ENCODE data around the gene ELFN1.
A peak's percentile ranks its signal among the peaks of the same experiment; 100 is the strongest.

ELFN1 gene

DNA sequence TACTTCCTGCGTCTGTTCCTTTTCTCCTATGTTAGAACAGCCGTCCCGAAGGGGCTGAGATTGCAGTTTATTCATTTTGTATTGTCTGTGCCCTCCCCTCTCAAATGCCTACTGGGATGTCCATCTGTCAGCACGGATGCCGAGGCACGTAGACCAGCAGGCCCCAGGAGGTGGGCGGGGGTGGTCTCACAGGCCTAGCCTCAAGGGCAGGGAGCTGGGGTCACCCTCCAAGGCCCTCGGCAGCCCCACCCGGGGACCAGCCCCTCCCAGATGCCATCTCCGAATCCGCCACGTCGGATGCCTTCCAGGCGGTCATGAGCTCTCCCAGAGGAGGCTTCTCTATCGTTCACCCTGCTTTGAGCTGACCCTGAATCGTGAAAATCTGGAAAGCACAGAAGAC, 59.7 kb downstream of the ELFN1 start:
- no peak for DNase-seq

DNA sequence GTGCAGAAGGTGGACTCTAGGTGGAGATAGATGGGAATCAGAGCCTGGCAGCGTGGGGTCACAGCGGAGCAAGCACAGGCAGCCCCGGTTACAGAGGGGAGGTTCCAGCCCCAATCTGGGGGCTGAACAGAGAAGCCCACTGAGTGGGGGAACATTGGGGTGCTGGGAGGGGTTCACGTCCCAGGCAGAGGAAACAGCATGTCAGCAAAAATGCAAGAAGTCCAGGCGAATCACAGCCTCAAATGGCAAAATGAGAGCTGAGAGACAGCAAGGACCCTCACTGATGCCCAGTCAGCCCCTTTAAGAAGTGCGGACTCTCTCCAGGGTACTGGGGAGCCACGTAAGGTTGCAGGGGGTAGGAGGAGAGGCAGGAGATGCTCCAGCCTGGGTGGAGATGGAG, 62.0 kb downstream of the ELFN1 start:
- DNase-seq: no peak

DNA sequence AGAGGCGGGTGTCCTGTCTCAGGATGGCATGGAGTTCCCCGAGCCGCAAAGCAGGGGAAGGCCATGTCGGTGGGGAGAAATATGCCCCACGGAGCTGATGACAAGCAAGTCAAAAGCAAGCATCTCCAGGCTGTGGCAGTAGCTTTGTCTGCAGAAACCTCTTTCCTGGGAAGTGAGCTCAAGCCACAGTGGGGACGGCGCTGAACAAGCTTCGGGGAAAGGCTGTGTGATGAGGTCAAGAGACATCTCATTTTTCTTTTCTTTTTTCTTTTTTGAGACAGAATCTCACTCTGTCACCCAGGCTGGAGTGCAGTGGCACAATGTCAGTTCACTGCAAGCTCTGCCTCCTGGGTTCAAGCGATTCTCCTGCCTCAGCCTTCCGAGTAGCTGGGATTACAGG, 62.6 kb downstream of the ELFN1 start:
- DNase-seq: no peak

DNA sequence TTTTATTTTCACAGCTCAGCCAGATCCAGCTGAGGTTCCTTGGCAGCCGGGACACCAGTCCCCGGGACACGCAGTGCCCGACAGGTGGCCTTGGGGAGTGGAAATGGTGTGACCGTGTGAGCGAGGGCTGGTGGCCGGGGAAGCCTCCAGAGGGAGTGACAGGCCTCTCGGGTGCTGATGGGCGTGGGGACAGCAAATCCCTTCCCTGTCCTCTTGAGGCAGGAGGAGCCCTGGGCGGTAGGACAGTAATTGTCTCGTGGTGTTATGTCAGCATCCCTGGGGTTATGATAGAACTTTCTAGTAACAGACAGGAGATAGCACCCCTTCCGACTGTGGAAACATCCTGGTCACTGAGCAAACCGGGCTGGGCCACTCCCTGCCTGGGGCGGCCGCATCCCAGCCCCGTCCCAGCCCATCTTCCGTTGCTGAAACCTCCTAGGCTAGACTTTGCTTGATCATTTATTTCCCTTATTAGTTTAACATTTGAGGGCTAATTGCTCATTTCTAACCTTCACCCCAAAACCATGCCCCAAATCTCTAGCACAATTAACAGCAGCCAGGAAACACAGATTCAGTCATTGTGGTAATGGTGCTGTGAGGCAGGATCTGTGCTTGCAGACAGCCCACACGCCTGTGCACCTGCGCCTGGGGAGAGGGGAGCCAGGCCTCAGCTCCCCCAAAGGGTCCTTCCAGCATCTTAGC, 63.3 kb downstream of the ELFN1 start:
- no peak for DNase-seq

DNA sequence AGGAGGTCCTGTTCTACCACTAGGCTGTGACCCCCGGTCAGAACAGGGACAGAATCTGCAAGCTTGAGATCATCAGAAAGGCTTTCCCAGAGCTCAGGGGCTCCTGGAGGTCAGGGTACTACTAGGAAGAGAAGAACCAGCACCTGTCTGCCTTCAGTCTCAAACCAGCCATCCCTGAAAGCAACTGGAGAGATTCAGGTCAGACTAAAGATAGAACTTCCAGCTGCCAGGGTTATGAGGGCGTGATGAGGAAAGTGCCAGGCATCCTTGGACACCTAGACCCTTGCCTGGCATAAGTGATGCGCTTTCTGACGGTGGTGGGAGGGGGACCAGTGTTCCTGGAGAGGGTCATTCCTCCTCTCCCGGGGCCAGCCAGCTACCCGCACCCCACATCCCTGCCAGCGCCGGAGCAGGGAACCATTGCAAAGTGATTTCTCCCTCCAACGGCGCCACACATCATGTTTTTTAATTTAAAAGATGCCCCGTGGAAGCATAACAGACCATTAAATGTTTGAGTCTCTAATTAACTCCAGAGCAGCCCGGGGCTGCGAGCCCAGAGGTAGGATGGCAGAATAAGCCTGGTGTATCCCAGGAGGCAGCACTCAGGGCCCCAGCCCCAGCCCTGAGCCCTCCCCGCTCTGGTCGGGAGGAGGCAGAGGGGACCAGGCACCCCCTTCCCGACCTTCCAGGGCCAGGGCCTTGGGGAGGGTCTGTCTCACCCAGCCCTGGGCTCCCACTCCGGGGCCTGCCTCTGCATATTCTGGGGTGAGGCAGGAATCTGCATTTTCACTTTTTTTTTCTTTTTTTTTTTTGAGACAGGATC, 64.0 kb downstream of the ELFN1 start:
- DNase-seq: no peak

DNA sequence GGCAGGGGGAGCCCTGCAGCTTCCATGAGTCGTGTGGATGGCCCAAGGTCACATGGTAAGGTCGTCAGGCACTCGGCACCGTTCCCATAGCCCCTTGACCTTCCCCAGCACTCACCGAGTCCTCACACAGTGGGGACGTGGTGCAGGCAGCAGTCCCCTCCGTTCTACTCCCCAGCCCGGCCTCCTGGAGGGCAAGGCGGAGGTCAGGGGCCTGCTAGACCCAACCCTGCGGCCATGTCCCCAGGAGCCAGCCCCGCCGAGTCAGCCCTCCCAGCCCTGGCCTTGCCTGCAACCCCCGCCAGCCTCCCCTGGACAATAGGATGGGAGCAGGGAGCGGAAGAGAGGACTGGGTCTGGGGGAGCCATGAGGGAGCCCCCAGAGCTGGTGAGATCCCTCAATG, 65.2 kb downstream of the ELFN1 start:
- no peak for DNase-seq

DNA sequence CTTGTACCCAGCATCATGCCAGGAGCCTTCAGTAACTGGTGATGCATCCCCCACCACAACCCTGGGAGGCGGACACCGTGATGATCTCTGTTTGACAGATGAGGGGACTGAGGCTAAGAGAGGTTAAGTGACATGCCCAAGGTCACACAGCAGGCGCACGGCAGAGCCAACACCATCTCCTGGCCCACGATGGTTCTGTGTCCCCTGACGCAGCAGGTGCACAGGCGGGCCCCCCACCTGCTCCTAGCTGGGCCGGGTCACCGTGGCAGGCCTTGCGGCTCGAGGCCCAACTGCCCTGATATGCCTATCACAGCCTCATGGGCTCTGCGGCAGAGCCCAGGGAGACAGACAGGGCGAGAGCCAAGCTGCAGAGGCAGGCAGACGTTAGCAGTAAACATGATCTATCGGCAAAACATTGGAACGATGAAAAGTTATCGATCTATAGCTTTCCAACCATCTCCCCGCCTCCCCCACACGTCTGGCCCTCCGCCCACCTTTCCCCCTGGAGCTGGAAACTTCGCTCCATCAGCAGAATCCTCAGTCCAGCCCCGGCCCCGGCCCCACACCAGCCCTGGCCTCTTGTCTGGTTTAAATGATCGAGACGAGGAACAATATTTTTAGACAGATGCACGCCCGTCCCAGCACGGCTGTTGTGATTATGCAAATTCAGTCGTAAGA, 65.9 kb downstream of the ELFN1 start:
- DNase-seq: no peak

DNA sequence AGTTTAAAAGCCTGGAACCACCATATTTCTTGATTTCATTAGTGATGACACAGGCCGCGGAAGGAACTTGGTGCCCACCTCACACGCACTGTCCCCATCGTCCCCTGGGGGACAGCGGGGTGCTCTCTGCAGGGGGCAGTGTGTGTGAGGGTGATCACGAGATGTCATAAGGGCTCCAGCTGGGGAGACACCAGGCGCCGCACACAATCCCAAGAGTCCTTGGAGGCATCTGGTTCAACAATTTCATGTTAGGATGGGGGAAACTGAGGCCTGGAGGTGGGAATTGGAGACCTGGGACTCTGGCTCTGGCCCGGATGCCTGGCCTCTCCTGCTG, 66.4 kb downstream of the ELFN1 start:
- no peak for DNase-seq

DNA sequence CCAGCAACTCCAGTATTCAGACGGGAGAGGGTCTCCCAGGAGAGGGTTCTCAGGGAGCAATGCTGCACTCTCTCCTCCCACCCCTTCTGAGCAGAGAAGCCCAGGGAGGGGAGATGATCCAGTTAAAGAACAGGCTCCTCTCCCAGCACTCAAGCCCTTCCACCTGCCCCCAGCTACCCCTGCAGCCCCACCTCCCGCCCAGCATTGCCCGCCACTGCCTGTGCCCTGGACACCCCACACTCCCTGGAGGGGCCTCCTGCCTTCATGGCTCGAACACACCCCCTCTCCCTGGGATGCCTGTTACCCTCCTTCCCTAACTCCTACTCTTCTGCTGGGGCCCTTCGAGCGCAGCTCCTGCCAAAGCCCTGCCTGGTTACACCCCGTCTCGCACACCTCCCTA, 66.8 kb downstream of the ELFN1 start:
- DNase-seq: no peak

DNA sequence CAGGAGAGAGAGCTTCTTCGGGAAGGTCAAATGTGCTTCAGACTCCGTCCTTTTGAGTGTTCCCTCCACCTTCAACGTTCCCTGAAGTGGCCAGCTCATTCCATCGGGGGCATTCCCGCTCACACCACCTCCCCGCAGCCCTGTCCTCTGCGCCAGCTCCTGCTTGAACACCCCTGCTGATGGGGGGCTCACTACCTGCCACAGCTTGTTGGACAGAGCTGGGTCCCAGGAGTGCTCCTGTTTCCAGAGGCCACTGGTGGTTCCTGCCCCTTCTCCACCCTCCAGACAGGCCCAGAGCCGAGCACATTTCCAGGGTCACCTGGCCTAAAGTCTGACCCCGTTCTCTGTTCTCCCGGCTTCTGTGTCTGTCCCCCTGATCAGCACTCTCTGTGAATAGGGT, 67.4 kb downstream of the ELFN1 start:
- DNase-seq: no peak

DNA sequence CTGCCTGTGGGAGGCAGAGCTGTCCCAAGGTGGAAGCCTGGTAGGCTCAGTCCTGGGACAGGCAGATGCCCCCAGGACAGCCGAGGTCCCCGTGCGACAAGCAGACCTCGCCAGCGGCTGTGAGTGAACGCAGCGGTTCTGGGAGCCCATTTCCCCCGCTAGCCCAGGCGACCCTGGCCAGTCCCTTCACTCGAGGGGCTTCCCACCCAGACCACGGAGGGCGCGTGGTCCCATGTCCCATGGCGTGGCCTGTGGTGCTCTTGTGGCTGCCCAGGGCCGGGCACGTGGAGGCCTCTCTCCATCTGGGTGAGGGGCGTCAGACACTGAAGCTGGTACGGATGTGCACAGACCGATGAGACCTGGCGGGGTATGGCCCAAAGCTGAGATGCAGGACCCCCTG, 67.9 kb downstream of the ELFN1 start:
- no peak for DNase-seq

DNA sequence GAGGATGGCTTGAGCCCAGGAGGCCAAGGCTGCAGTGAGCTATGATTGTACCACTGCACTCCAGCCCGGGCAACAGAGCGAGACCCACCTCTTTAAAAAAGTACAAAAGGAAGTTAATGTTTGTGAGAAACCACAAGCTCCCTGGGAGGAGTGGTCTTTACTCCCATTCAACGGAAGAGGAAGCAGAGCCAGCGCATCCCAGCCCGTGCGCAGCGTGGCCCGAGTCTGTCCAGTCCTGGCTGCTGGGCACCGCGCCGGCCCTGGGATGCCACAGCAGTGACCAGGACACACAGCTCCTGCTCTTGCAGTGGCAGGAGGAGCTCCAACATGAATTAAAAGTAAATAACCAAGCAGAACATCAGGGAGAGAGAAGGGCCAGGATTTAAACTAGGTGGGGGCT, 68.4 kb downstream of the ELFN1 start:
- no peak for DNase-seq

DNA sequence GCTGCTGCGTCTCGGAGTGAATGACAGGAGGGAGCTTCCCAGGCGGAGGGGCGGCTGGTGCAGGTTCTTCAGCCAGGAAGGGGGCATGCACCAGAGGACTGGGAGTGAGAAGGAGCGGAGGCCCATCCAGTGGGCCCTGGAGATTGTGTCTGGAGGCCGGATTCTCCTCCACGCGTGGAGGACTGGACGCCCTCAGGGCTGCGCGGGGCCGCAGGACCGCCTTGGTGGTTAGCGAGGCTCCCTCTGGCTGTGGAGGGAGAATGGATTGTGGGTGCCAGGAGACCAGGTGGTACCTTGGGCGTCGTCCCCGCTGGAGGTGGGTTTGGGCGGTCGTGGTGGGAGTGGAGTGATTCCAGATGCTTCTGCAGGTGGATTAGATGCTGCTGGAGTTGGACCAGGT, 68.9 kb downstream of the ELFN1 start:
- no peak for DNase-seq

DNA sequence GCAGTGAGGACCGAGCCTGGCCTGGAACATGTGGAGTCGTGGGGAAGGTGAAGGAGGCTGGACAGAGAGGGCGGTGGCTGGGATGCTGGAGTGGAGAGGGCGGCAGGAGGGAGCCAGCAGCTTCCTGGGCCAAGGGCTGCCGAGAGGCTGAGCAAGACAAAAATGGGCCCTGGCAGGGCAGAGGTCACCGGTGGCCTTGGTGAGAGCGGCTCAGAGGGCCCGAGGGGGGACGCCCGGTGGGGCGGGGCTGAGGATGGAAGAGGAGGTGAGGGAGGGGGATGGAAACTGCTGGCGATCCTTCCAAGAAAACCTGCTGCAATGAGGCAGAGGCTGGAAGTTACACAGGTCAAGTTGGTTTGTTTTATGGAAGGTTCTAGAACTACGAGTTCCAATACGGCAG, 69.5 kb downstream of the ELFN1 start:
- DNase-seq: no peak

DNA sequence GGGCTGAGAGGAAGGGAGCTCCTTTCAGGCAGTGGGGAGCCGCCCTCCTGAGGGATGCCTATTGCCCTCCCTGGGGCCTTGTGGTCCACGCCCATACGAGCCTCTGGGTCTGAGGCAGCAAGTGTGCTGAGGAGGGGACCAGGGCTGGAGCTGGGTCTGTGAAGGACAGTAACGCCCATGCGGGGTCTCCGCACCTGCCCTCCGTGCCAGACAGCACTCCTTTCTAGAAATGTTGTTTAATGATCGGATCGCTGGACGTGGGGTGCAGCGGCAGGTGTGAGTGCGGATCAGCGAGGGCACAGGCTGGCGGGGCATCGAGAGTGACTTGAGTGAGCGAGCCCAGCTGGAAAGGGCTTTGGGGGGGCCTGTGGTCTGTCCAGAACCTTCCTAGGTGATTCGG, 70.1 kb downstream of the ELFN1 start:
- no peak for DNase-seq

DNA sequence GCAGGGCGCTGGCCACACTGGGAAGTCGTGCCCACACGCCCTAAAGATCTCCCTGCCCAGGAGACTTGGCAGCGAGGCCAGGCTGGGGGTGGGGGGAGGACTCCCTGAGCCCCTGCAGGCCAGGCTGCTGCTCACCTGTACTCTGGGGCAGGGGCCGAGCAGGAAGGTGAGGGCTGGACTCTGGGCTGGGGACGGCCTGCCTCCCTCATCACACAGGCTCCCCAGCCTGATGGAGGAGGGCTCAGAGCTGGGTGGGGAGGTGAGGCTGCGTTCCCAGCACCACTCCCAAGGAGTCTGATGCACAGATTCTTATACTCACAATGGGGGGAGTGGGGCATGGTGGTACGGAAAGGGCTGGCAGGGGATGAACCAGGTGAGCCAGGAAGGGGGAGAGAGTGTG, 71.2 kb downstream of the ELFN1 start:
- no peak for DNase-seq

DNA sequence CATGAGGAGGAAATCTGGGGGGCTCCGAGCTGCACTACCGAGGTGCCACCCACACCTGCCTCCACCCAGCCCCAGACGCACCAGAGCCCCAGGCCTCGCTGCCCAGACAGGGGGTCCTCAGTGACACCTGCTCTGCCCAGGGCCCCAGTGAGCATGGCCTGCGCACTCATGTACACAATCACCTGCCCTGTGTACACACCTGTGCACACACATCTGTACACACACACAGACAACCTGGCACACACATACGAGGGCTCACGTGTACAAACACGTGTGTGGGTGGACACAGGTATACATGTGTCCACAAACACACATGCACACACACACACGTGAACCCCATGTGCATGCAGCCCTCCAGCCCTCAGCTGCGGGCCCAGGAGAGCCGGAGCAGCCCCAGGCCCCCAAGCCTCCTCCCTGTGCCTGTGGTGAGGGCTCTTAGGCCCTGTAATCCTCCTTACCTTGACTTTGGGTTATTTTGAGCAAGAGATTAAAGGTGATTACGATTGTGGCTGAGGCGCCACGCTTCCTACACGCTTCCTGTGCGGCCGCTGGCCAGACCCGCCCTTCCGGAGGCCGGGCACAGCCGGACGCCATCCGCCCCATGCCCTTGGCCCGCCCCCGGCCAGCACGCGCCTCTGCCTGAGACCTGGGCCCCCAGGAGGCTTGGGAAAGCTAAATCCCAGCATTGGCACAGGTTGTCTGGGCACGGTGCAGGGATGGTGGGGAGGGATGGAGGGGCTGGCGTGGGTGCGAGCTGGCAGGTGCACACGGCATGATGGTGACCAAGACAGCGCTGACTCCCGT, 71.9 kb downstream of the ELFN1 start:
- DNase-seq: no peak

DNA sequence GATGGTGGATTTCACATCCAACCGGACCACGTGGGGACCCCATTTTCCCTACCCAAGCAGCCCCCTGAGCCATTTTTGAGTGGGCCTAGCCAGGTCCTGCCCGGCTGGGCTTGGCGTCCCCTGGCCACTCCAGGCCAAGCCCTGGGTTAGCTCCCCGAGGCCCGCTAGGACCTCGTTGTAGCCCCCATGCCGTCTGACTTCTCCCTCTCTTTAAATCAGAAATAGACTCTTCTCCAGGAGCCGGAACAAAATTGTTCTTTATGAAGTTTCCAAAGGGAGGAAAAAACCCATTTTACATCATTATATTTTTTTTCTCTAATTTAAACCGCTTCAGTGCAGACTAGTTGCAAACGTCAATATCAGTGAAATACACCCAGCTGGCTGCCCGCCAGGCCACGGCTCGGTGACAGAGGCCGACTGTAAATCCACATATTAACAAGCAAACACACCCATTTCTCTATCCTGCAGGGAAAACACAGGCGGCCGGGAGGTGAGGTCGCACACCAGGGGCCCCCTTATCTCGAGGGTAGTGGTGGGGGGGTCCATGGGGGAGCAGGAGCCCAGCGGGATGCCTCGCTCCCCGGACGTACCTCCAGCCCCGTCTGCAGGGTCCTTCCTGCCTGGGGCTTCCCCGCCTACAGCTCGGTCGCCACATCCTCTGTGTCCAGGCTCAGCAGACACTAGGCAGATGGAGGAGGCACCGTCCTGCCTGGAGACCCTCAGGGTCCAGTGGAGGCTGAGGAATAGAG, 72.7 kb downstream of the ELFN1 start:
- no peak for DNase-seq

DNA sequence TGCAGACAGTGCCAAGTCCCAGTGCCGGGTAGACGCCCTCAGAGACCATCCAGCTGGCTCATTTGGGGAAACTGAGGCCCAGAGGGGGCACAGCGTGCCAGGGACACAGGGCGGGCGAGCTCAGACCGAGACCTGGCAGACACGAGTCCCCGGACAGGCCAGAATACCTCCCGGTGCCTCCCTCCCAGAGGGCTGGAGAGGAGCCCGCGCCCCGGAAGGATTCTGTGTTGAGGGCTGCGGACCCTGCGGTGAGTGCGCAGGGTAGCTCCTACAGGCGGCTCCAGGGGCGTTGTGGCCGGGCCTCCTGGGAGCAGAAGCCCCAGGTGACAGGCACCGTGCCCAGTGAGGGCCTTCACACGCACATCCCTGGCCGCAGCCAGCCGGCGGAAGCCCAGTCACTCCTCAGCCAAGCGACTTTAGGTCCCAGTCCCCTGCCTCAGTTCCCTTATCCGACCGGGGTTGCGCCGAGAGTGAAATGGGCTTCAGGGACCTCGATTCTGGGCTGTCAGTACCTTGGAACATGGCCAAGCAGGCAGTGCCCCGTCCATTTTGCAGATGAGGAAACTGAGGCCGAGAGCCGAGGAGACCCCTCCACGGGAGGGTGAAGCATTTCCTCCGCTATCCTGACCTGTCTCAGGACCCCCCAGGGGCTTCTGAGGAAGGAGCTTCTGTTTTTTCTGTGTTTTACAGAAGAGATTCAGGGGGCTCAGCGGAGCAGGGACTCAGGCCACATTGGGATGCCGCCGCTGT, 73.6 kb downstream of the ELFN1 start:
- DNase-seq: no peak

DNA sequence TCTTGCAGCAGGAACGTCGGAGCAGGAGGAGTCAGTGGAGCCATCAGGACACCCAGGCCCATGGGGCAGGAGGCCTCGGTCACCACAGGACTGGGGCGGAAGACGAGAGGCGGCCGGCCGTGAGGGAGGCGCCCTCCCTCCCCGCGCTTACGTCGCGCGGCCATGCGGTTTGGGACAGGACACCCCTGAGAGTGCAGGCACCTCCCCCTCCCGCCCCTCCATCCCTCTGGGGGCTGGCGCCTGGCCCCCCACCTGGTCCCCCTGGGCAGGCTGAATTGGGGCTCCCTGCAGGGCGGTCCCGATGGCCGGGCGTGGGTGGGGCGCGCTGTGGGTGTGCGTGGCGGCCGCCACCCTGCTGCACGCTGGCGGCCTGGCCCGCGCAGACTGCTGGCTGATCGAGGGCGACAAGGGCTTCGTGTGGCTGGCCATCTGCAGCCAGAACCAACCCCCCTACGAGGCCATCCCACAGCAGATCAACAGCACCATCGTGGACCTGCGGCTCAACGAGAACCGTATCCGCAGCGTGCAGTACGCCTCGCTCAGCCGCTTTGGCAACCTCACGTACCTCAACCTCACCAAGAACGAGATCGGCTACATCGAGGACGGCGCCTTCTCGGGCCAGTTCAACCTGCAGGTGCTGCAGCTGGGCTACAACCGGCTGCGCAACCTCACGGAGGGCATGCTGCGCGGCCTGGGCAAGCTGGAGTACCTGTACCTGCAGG, 74.4 kb downstream of the ELFN1 start:
- no peak for DNase-seq

DNA sequence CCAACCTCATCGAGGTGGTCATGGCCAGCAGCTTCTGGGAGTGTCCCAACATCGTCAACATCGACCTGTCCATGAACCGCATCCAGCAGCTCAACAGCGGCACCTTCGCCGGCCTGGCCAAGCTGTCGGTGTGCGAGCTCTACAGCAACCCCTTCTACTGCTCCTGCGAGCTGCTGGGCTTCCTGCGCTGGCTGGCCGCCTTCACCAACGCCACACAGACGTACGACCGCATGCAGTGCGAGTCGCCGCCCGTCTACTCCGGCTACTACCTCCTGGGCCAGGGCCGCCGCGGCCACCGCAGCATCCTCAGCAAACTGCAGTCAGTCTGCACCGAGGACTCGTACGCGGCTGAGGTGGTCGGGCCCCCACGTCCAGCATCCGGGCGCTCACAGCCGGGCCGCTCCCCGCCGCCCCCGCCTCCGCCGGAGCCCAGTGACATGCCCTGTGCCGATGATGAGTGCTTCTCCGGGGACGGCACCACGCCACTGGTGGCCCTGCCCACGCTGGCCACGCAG, 75.0 kb downstream of the ELFN1 start:
- peak; percentile 8 for DNase-seq

Data from activated naive CD4-positive, alpha-beta T cell treated with anti-CD3 and anti-CD28 coated beads, Interleukin-2, amount 50 U/mL, for 16 hours (primary cell).